Neural progenitor cell (in vitro differentiated cells): Measurements from ENCODE around the gene HIC1. TPM values are rescaled to one million over a fixed set of nuclear protein-coding genes. Genes with fewer than 3 reads are reported as not detected.

Experiments
- DNase-seq: peaks from one replicate; pipeline ENCODE4 v3.0.0-alpha.2; 2016; ENCODE audit warnings: low spot score
- H2AFZ ChIP-seq: fragments of 200-600 bp; sonication (generic); replicated peaks from 2 replicates; pipeline ENCODE4 v1.6.1; 2016; ENCODE audit warnings: antibody characterized with exemption
- H3F3A ChIP-seq: fragments of 200-600 bp; sonication (generic); 2 replicates; pipeline ENCODE4 v1.6.1; 2016; ENCODE audit warnings: antibody characterized with exemption, low read depth
- H3K27ac ChIP-seq: fragments of 200-600 bp; sonication (generic); 2 replicates; pipeline ENCODE4 v1.5.1; 2016; ENCODE audit warnings: mild to moderate bottlenecking
- H3K27me3 ChIP-seq: fragments of 200-600 bp; sonication (generic); 2 replicates; pipeline ENCODE4 v1.6.1; 2016; ENCODE audit warnings: mild to moderate bottlenecking, moderate library complexity
- H3K36me3 ChIP-seq: fragments of 200-600 bp; sonication (generic); 2 replicates; pipeline ENCODE4 v1.5.1; 2016
- H3K4me1 ChIP-seq: fragments of 200-600 bp; sonication (generic); 2 replicates; pipeline ENCODE4 v1.6.1; 2016; ENCODE audit warnings: mixed run types
- H3K4me2 ChIP-seq: fragments of 200-600 bp; sonication (generic); 2 replicates; pipeline ENCODE4 v1.6.1; 2016
- H3K4me3 ChIP-seq: fragments of 200-600 bp; sonication (generic); 2 replicates; pipeline ENCODE4 v1.5.1; 2016
- H3K79me2 ChIP-seq: fragments of 200-600 bp; sonication (generic); 2 replicates; pipeline ENCODE4 v1.6.1; 2016; ENCODE audit warnings: low read depth
- H3K9ac ChIP-seq: fragments of 200-600 bp; sonication (generic); 2 replicates; pipeline ENCODE4 v1.6.1; 2016
- H3K9me3 ChIP-seq: fragments of 200-600 bp; sonication (generic); 2 replicates; pipeline ENCODE4 v1.5.1; 2016; ENCODE audit warnings: low read depth
- H4K20me1 ChIP-seq: fragments of 200-600 bp; sonication (generic); 2 replicates; pipeline ENCODE4 v1.6.1; 2016; ENCODE audit warnings: low read depth
- H3K27ac Mint-ChIP-seq: 3 replicates; pipeline ENCODE4 v1.8.0; 2021; ENCODE audit warnings: mixed read lengths
- H3K27me3 Mint-ChIP-seq: 2 replicates; pipeline ENCODE4 v1.8.0; 2022; ENCODE audit warnings: low read depth, mild to moderate bottlenecking, inconsistent platforms, moderate library complexity, mixed read lengths; ENCODE audit not compliant: insufficient read depth
- H3K36me3 Mint-ChIP-seq: 3 replicates; pipeline ENCODE4 v1.8.0; 2021; ENCODE audit warnings: mixed read lengths
- H3K4me1 Mint-ChIP-seq: 3 replicates; pipeline ENCODE4 v1.8.0; 2021; ENCODE audit warnings: mixed read lengths
- H3K4me3 Mint-ChIP-seq: 3 replicates; pipeline ENCODE4 v1.8.0; 2021; ENCODE audit warnings: mild to moderate bottlenecking, moderate library complexity, mixed read lengths
- H3K9me3 Mint-ChIP-seq: 3 replicates; pipeline ENCODE4 v1.8.0; 2020; ENCODE audit warnings: mixed read lengths
- EZH2 ChIP-seq: fragments of 200-600 bp; sonication (generic); IDR thresholded peaks from 2 replicates; pipeline ENCODE4 v1.6.1; 2017; ENCODE audit warnings: antibody characterized with exemption, mild to moderate bottlenecking, moderate library complexity
- EZH2phosphoT487 ChIP-seq: fragments of 200-600 bp; sonication (generic); IDR thresholded peaks from 2 replicates; pipeline ENCODE4 v1.6.1; 2017; ENCODE audit warnings: antibody characterized with exemption
- total RNA-seq: library from RNA; depleted of rRNA; stranded (reverse); fragments of >200 nt; gene quantifications from 2 replicates; pipeline ENCODE4 v1.2.3, GENCODE V29; 2015; ENCODE audit warnings: low replicate concordance
- TF ChIP-seq, protein P1 (sequence below): fragments of 200-600 bp; sonication (generic); IDR thresholded peaks from 2 replicates; pipeline ENCODE4 v1.5.1; 2017; ENCODE audit warnings: antibody characterized with exemption, mild to moderate bottlenecking

The HIC1 gene
- total RNA-seq, 1 donor from 2014 or later, result not detected

GRCh38 chr17:2106308-2106955 lies 51.5 kb downstream of the HIC1 start:
- no peaks in the 10 kb centered on the region for H3F3A ChIP-seq
- H3K4me3 Mint-ChIP-seq, result peak overlapping the region; percentile 31
- H3K36me3 Mint-ChIP-seq, result peaks cover 3% of the 10 kb centered on the region

DNA sequence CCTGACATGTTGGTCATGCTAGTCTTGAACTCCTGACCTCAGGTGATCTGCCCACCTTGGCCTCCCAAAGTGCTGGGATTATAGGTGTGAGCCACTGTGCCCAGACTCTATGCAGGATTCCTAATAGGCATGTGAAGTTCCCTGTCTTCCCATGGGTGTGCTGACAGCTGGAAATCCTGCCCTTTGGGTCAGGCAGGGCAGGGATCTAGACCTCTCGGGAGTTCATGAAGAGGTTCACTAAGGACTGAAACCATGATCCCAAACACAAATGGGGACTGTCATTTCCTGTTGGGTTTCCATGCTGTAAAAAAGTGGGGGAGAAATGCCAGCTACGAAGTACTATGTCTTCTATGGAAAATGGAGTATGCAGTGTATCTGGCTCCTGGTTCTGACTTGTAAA lies 52.1 kb downstream of the HIC1 start:
- Mint-ChIP-seq H3K36me3 (peaks cover 3% of the 10 kb centered on the region), H3K4me1 (peaks cover 12% of the 10 kb centered on the region), H3K9me3 (no peaks in the 10 kb centered on the region), H3K4me3 (no peak overlapping the region), H3K27me3 (peaks cover 2% of the 10 kb centered on the region), H3K27ac (no peak overlapping the region)
- Histone ChIP-seq H3K9me3 (no peaks in the 10 kb centered on the region), H3K36me3 (no peaks in the 10 kb centered on the region), H4K20me1 (no peaks in the 10 kb centered on the region), H3K9ac (no peak overlapping the region), H3K27me3 (no peaks in the 10 kb centered on the region), H3K79me2 (no peaks in the 10 kb centered on the region), H2AFZ (no peak overlapping the region), H3F3A (peaks cover 5% of the 10 kb centered on the region), H3K27ac (no peak overlapping the region), H3K4me1 (no peaks in the 10 kb centered on the region), H3K4me3 (no peak overlapping the region), H3K4me2 (no peak overlapping the region)
- TF ChIP-seq, protein P1, sequence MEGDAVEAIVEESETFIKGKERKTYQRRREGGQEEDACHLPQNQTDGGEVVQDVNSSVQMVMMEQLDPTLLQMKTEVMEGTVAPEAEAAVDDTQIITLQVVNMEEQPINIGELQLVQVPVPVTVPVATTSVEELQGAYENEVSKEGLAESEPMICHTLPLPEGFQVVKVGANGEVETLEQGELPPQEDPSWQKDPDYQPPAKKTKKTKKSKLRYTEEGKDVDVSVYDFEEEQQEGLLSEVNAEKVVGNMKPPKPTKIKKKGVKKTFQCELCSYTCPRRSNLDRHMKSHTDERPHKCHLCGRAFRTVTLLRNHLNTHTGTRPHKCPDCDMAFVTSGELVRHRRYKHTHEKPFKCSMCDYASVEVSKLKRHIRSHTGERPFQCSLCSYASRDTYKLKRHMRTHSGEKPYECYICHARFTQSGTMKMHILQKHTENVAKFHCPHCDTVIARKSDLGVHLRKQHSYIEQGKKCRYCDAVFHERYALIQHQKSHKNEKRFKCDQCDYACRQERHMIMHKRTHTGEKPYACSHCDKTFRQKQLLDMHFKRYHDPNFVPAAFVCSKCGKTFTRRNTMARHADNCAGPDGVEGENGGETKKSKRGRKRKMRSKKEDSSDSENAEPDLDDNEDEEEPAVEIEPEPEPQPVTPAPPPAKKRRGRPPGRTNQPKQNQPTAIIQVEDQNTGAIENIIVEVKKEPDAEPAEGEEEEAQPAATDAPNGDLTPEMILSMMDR, result no peak
- TF ChIP-seq EZH2, result no peak
- TF ChIP-seq EZH2phosphoT487, result no peak
- DNase-seq, result no peak

More at GRCh38 chr17:2106308-2106955, 51.5 kb downstream of the HIC1 start:
- H3K4me3 ChIP-seq, result no peak overlapping the region
- Mint-ChIP-seq H3K9me3 (no peaks in the 10 kb centered on the region), H3K27ac (peak overlapping the region; percentile 68), H3K27me3 (peaks cover 2% of the 10 kb centered on the region), H3K4me1 (peaks cover 12% of the 10 kb centered on the region)
- H4K20me1 ChIP-seq, result no peaks in the 10 kb centered on the region
- H3K36me3 ChIP-seq, result no peaks in the 10 kb centered on the region
- no peak overlapping the region for H2AFZ ChIP-seq
- H3K9ac ChIP-seq, result no peak overlapping the region
- no peak overlapping the region for H3K27ac ChIP-seq
- TF ChIP-seq, protein P1, result no peak
- TF ChIP-seq EZH2, result no peak
- TF ChIP-seq EZH2phosphoT487, result no peak
- no peak overlapping the region for H3K4me2 ChIP-seq
- no peaks in the 10 kb centered on the region for H3K79me2 ChIP-seq
- DNase-seq, result no peak
- H3K4me1 ChIP-seq, result no peaks in the 10 kb centered on the region
- H3K9me3 ChIP-seq, result no peaks in the 10 kb centered on the region
- no peaks in the 10 kb centered on the region for H3K27me3 ChIP-seq

DNA sequence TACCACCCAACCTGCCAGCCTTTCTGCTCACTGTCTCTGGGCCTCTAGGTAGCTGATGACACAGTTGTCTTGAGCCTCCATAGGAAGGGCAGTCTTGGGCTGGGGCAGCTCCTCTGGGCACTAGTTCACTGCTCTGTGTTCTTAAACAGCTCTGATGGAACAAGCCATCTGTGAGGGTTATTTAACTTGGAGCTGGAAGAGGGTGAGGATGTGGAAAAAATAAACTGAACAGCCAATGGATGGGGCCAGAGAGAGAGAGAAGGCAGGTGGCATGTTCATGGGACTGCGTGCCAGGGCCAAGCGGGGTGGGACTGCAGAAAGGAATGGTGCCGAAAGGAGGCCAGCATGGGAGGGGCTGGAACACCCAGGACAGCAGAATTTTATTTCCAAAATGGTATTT lies 52.6 kb downstream of the HIC1 start:
- Mint-ChIP-seq H3K9me3 (no peaks in the 10 kb centered on the region), H3K4me3 (no peak overlapping the region), H3K27ac (no peak overlapping the region), H3K4me1 (peaks cover 12% of the 10 kb centered on the region), H3K36me3 (peaks cover 3% of the 10 kb centered on the region), H3K27me3 (peaks cover 2% of the 10 kb centered on the region)
- H3K27ac ChIP-seq, result no peak overlapping the region
- H3K79me2 ChIP-seq, result no peaks in the 10 kb centered on the region
- no peak overlapping the region for H3K9ac ChIP-seq
- H4K20me1 ChIP-seq, result no peaks in the 10 kb centered on the region
- H3K4me2 ChIP-seq, result no peak overlapping the region
- H3K9me3 ChIP-seq, result no peaks in the 10 kb centered on the region
- H3K4me1 ChIP-seq, result no peaks in the 10 kb centered on the region
- H3K36me3 ChIP-seq, result no peaks in the 10 kb centered on the region
- H2AFZ ChIP-seq, result no peak overlapping the region
- no peak for DNase-seq
- no peak for TF ChIP-seq EZH2
- no peak for TF ChIP-seq EZH2phosphoT487
- TF ChIP-seq, protein P1, result no peak
- H3K4me3 ChIP-seq, result no peak overlapping the region
- H3K27me3 ChIP-seq, result no peaks in the 10 kb centered on the region
- peaks cover 5% of the 10 kb centered on the region for H3F3A ChIP-seq
